ENCODE data around the gene PCDHGC5.

PCDHGC5 gene

GRCh38 chr5:141491323-141492167 is 2.7 kb downstream of the PCDHGC5 start:
- no peak for DNase-seq

DNA sequence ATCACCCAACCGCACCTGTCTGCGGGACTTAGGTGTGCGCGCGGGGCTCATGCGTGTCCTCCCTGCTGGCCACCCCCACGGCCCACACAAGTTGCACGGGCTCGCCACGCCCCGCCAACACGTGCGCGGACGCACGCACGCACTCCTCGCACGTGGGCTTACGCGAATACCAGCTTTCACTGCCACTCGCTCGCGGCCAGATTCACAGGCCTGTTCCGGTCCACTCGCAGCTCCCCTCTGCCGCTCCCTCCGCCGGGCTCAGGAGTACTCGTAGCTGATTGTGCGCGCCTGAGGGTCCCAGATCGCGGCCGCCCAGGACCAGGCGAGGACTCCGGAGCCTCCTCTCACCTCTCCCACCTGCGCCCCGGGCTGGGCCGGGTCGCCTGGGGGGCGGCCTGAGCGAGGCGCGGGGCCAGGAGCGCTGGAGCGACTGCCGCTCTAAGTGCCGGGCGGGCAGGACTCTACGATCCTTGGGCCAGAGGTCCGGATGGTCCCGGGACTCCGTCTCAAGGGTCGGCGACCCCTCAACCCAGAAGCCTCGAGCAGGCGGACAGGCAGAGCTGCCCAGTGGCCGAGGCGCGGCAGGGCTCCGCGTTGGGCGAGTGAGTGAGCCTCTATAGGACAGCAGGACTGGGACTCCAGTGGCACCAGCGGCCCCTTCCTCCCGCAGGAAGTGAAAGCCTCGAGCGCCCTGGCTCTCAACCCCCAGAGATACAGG is 3.4 kb downstream of the PCDHGC5 start:
- no peak for DNase-seq

- no peak for DNase-seq
Measured at GRCh38 chr5:141493500-141494422, 4.9 kb downstream of the PCDHGC5 start.

- DNase-seq = no peak
Measured at GRCh38 chr5:141494761-141495452, 6.0 kb downstream of the PCDHGC5 start.

DNA sequence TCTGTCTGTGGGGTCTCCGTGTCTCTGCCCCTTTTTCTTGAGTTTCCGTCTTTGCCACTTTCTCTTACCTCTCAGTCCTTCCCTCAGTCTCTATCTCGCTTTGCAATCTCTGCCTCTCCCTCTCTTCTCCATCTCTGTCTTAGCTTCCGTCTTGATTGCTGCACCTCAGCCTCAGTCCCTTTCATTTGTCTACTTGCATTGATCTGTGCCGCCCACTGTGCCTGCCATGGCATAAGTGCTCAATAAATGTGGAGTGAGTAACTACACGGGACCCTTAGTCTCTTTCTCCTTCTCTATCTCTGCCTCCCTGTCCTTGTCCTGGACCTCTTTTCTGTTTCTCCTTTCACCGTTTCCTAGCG is 6.6 kb downstream of the PCDHGC5 start:
- DNase-seq = no peak

GRCh38 chr5:141496038-141496437 is 7.2 kb downstream of the PCDHGC5 start:
- DNase-seq = no peak

DNA sequence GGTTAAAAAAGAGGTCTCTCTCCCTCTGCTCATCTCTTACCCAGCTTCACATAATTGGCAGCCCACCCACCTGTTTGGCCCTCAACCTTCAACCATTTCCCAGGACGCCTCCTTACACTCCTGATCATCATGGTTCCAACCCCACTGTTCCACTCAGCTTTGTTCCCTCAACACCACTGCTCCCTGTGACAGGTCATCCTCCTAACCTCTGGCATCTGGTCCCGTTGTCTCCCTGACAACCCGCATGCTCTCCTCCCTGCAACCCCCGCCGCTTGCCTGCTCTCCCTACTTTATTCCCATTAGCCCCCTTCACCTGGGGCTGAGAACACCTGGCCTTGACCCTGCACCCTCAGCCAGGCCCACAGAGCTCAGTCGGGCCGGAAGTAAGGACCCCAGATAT is 12.9 kb downstream of the PCDHGC5 start:
- DNase-seq = no peak

GRCh38 chr5:141503681-141504080 is 14.8 kb downstream of the PCDHGC5 start:
- DNase-seq = no peak

GRCh38 chr5:141504216-141504615 is 15.3 kb downstream of the PCDHGC5 start:
- DNase-seq = no peak

GRCh38 chr5:141506381-141507155 is 17.7 kb downstream of the PCDHGC5 start:
- DNase-seq = no peak

DNA sequence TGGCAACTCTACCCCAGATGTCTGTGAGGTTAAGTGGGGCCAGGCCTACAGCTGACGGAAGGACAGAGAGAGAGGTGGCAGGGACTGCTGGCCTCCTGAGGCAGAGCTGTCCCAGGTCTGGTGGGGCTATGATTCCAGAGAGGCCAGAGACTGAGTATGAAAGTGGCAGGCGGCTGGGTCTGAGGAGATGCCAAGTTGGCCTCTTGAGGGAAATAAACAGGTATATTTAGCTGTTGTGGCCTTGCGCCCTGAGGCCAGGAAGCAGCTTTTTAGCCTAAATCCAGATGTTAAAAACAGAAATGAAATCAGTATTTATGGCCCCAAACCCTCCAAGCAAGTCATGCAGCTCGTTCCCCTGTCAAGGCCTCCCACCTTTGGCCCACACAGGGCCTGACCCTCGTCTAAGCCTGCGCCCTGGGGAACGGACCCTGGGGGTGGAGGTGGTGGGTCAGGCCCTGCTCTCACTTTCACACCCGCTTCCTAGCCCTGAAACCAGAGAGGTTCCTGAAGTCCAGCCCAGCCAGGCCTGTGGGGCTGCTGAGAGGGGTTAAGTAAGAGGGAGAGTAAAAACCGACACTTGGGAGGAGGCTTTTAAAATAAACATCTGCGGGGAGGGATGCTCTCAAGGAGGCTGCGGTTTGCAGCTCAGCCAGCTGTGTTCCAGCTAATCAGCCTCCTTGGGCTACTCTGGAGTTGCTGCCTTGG is 18.7 kb downstream of the PCDHGC5 start:
- peak; percentile 33 for DNase-seq

- no peak for DNase-seq
Measured at GRCh38 chr5:141508440-141508797, 19.5 kb downstream of the PCDHGC5 start.

DNA sequence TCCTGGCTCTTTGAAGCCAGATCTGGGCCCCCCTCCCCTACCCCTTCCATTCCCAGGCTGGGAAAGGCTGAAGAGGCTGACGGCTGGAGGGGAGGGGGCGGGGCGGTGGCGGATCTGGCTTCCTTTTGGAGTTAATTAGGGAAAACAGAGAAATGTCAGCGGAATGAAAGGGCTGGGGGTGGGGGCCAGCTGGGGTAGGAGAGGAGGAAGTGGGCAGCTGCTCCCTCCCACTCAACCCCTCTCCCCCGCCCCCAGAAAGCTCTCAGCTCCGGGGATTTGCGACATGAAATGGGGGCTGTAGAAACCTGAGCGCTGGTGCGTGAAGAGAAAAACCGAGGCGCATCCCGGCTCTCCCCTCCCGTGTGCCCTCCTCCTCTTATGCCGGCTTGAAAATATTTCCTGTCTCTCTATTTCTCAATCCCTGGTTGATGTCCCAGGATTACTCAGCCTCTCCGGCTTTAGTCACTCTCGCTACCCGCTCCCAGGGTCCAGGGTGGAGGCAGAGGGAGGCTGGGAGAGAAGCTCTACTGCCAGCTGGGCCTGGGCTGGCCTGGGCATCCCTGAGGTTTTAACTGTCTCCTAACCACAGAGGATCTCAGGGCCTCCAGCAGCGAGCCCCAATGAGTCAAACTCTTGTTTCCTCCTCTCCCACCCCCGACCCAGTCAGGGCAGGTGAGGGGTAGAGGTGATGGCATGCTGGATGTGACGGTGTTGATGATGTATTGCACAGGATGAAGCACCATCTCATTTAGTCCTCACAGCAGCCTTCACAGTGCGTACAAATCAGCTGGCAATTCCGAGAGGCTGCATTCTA is 20.1 kb downstream of the PCDHGC5 start:
- peak; percentile 44 for DNase-seq

DNA sequence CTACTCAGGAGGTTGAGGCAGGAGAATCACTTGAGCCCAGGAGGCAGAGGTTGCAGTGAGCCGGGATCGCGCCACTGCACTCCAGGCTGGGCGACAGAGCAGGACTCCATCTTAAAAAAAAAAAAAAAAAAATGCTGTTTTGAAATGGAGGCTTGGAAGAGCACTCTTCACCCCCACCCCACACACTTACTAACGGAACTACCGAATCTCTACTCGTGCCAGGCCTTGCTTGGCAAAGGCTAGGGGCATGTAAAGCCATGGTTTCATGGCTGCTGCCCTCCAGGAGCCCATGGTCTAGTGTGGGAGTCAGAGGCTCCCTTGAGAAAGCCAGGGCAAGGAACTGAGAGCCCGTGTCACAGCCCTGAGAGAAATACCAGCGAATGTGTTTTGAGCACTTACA is 21.3 kb downstream of the PCDHGC5 start:
- no peak for DNase-seq

- DNase-seq = no peak
Measured at GRCh38 chr5:141510850-141511601, 22.1 kb downstream of the PCDHGC5 start.

DNA sequence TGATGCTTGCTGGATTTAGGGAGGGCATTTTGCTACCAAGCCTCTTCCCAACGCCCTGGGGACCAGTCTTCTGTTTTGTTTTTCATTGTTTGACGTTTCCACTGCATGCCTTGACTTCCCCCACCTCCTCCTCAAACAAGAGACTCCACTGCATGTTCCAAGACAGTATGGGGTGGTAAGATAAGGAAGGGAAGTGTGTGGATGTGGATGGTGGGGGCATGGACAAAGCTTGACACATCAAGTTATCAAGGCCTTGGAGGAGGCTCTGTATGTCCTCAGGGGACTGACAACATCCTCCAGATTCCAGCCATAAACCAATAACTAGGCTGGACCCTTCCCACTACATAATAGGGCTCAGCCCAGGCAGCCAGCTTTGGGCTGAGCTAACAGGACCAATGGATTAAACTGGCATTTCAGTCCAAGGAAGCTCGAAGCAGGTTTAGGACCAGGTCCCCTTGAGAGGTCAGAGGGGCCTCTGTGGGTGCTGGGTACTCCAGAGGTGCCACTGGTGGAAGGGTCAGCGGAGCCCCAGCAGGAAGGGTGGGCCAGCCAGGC is 23.0 kb downstream of the PCDHGC5 start:
- no peak for DNase-seq

GRCh38 chr5:141512390-141512910 is 23.6 kb downstream of the PCDHGC5 start:
- DNase-seq = no peak

- no peak for DNase-seq
Measured at GRCh38 chr5:141512911-141513626, 24.2 kb downstream of the PCDHGC5 start.
